Keratinocyte (primary cell): ENCODE measurements around the gene RPS6KL1.

Source experiments
- CTCF ChIP-seq, 3 experiments: IDR thresholded peaks in 1 of 3; conservative IDR thresholded peaks in 1 of 3; optimal IDR thresholded peaks in 1 of 3; 2 replicates in 2 of 3; 3 replicates in 1 of 3; pipeline versions ENCODE3 to v1.5.1; 2011; ENCODE audit warnings: low read length in 3 of 3, mild to moderate bottlenecking in 3 of 3, moderate library complexity in 2 of 3, control low read depth in 1 of 3, inconsistent platforms in 1 of 3; ENCODE audit not compliant: insufficient read depth in 2 of 3; ENCODE audit errors: extremely low read depth in 1 of 3
- EZH2 ChIP-seq: IDR thresholded peaks from one replicate; pipeline ENCODE4 v1.6.1; 2012; ENCODE audit warnings: inconsistent platforms, mild to moderate bottlenecking, low read length, moderate library complexity

- TF ChIP-seq CTCF (optimal IDR thresholded peaks at IDR 0.05 in 1 of 3, IDR thresholded peaks at IDR 0.05 in 1 of 3, conservative IDR thresholded peaks at IDR 0.05 in 1 of 3; ENCODE audit: extremely low read depth in 1 of 3, insufficient read depth in 2 of 3, low read length in 3 of 3) (no peak), EZH2 (no peak)
Measured at GRCh38 chr14:74934041-74934440, 11.0 kb upstream of the RPS6KL1 start.
